ENCODE results near the gene SLC25A10. TPM values are rescaled to one million over a fixed set of nuclear protein-coding genes. Genes with fewer than 3 reads are reported as not detected.

Gene SLC25A10
- total and polyA plus RNA-seq, 12 donors = 3.5 to 36.1 (median 20.5) TPM

DNA sequence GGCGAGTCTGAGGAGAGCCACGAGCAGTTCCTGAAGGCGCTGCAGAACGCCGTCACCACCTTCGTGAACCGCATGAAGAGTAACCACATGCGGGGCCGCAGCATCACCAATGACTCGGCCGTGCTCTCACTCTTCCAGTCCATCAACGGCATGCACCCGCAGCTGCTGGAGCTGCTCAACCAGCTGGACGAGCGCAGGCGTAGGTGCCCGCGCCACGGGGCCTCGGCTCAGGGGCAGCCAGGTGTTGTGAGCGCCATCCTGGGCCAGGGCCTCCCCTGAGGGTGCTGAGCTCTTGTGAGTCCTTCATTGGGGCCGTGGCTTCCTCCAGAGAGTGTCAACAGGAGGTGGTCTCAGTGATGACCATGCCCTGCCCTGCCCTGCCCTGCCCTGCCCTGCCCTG lies 16.3 kb upstream of the SLC25A10 start:
- WGBS, 4 donors = 89 to 93% (median 91%) methylated on average over 13 to 22 of the region's 22 CpGs
- TF ChIP-seq POLR2A (IDR thresholded peaks at IDR 0.05) = no peak
- TF ChIP-seq, protein P1, sequence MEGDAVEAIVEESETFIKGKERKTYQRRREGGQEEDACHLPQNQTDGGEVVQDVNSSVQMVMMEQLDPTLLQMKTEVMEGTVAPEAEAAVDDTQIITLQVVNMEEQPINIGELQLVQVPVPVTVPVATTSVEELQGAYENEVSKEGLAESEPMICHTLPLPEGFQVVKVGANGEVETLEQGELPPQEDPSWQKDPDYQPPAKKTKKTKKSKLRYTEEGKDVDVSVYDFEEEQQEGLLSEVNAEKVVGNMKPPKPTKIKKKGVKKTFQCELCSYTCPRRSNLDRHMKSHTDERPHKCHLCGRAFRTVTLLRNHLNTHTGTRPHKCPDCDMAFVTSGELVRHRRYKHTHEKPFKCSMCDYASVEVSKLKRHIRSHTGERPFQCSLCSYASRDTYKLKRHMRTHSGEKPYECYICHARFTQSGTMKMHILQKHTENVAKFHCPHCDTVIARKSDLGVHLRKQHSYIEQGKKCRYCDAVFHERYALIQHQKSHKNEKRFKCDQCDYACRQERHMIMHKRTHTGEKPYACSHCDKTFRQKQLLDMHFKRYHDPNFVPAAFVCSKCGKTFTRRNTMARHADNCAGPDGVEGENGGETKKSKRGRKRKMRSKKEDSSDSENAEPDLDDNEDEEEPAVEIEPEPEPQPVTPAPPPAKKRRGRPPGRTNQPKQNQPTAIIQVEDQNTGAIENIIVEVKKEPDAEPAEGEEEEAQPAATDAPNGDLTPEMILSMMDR (IDR thresholded peaks at IDR 0.05) = no peak
- Histone ChIP-seq H3K4me3 (no peak overlapping the region), H3K27me3 (no peaks in the 10 kb centered on the region), H3K4me1 (replicated peaks in 1 of 2) (peaks cover 0 to under 1% of the 10 kb centered on the region in 2 donors), H3K36me3 (replicated peaks in 1 of 2) (peaks cover 0 to 96% of the 10 kb centered on the region in 2 donors), H3K27ac (no peak overlapping the region), H3K9me3 (replicated peaks in 1 of 3) (no peaks in the 10 kb centered on the region)
- intact Hi-C loops (cut with DNase I) = no loop called here
- DNase-seq = no peak

DNA sequence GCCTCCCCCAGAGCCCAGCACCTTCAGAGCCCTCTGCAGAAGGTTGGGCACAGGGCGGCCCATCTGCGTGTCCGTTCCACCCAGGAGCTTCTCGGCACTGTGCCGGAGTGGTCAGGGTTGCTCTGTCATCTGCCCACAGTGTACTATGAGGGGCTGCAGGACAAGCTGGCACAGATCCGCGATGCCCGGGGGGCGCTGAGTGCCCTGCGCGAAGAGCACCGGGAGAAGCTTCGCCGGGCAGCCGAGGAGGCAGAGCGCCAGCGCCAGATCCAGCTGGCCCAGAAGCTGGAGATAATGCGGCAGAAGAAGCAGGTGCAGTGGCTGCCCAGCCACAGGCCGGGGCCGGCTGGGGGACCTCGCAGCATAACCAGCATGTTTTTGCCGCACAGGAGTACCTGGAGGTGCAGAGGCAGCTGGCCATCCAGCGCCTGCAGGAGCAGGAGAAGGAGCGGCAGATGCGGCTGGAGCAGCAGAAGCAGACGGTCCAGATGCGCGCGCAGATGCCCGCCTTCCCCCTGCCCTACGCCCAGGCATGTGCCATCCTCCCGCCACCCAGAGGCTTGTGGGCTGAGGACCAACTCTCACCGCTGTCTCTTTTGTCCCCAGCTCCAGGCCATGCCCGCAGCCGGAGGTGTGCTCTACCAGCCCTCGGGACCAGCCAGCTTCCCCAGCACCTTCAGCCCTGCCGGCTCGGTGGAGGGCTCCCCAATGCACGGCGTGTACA lies 15.7 kb upstream of the SLC25A10 start:
- no peak overlapping the region for H3K27ac ChIP-seq
- H3K4me3 ChIP-seq = no peak overlapping the region
- no peaks in the 10 kb centered on the region for H3K27me3 ChIP-seq
- H3K4me1 ChIP-seq (replicated peaks in 1 of 2) = peaks cover 1 to 7% of the 10 kb centered on the region in 2 donors
- TF ChIP-seq, protein P1 (IDR thresholded peaks at IDR 0.05) = no peak
- TF ChIP-seq POLR2A (IDR thresholded peaks at IDR 0.05) = no peak
- 93 to 95% (median 95%) methylated on average over 29 to 40 of the region's 40 CpGs for WGBS, 4 donors
- DNase-seq = no peak
- intact Hi-C loops (cut with DNase I) = no loop called here
- peaks cover 0 to 96% of the 10 kb centered on the region in 2 donors for H3K36me3 ChIP-seq (replicated peaks in 1 of 2)
- H3K9me3 ChIP-seq (replicated peaks in 1 of 3) = no peaks in the 10 kb centered on the region

- Histone ChIP-seq H3K36me3 (replicated peaks in 1 of 2) (peaks cover 0 to 91% of the 10 kb centered on the region in 2 donors), H3K27me3 (no peaks in the 10 kb centered on the region), H3K27ac (no peak overlapping the region), H3K4me3 (no peak overlapping the region), H3K9me3 (replicated peaks in 1 of 3) (no peaks in the 10 kb centered on the region), H3K4me1 (replicated peaks in 1 of 2) (peaks cover 12 to 17% of the 10 kb centered on the region in 2 donors)
- TF ChIP-seq, protein P1 (IDR thresholded peaks at IDR 0.05) = no peak
- TF ChIP-seq POLR2A (IDR thresholded peaks at IDR 0.05) = no peak
- 83 to 92% (median 90%) methylated on average over 20 to 25 of the region's 25 CpGs for WGBS, 4 donors
- DNase-seq = no peak
- intact Hi-C loops (cut with DNase I) = no loop called here
These were observed 14.6 kb upstream of the SLC25A10 start for GRCh38 chr17:81697261-81698044.
